ENCODE results near the gene CELF6. TPM values are rescaled to one million over a fixed set of nuclear protein-coding genes. Genes with fewer than 3 reads are reported as not detected.

Gene CELF6
- total RNA-seq: not detected

GRCh38 chr15:72319985-72320671, at the start of gene CELF6:
CELF6 (minus strand) TSS chr15:72320157; CDS start chr15:72319874, 283 bp downstream.
- DNase-seq: peak; percentile 70

- DNase-seq: no peak
These were observed 48.9 kb upstream of the CELF6 start for GRCh38 chr15:72368899-72369298.

DNA sequence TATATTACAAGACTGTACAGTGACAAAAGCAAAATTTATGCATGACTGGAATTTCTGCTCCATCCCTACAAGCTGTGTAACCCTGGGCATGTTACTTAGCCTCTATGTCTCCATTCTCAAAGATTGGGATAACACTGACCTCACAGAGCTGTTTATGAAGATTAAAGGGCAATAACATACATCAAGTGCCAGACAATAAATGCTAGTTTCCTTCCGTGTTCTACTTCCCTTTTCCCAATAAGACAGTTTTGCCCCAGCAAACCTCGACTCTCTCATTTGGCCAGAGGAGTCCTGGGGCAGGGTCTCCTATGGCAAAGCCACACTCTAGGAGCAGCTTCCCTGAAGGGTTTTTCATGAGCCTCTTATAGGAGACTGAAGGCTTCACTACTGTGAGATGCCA, 48.4 kb upstream of the CELF6 start:
- DNase-seq: no peak

DNA sequence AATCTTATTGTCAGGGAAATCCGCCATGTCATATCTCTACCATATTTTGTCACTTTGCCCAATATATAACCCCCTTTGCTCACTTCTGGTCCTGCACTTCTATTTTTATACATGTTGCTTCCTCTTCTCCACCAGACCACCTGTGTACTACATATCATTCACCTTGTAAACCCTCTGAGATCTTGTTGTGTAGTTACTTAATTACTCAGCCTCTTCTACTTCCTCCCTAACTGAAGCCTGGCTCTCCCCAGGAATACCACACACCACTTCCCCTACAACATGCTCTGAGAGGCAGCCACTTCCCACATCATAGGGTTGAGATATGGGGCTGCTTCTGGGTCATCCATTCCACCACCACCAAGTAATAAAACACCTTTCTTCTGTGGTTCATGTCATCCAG, 45.9 kb upstream of the CELF6 start:
- DNase-seq: no peak

- DNase-seq: no peak
These were observed 41.2 kb upstream of the CELF6 start for GRCh38 chr15:72361176-72361575.

DNA sequence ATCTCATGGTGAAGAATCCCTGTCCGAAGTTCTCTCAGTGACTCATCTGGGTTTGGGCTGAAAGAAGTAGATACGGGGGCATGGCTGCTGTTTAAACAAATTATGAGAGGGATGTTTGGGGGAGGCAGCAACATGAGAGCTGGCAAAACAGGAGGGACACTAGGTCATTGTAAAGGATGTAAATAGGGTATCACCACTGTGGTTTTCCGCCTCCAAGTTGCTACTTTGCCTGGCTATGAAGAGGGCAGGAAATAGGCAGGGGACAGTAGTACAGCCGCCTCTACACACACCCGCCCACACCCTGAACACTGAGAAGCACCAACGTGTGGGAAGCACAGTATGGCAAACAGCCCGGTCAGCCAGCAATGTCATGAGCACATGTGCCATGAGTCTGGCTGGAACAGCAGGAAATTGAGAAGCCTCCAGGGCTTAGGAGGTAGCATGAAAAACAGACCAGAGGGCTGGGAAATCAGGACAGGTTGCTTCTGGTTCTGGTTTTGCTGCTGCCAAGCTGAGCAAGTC, 38.8 kb upstream of the CELF6 start:
- DNase-seq: no peak

- DNase-seq: no peak
These were observed 38.2 kb upstream of the CELF6 start for GRCh38 chr15:72358121-72358520.

DNA sequence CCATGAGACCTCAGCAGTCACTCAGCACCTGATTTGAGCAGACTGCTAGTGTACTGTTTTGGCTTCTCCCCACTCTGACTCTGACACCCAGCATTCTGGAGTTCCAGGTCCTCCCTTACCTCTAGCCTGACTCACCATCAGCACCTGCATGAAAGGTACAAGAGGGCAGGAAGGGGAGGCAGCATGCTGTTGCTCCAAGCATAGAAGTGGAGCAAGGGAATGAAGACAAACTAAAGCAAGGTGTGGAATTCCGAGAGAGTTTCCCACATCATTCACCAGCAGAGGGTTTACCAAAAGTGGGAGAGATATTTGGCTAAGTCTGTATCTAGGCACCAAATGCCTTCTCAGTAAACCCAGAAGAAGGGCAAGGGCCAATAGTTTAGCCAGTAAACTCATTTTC, 34.5 kb upstream of the CELF6 start:
- no peak for DNase-seq

- no peak for DNase-seq
These were observed 33.3 kb upstream of the CELF6 start for GRCh38 chr15:72353266-72353665.

GRCh38 chr15:72345806-72346205, 25.8 kb upstream of the CELF6 start:
- no peak for DNase-seq

- DNase-seq: no peak
These were observed 25.3 kb upstream of the CELF6 start for GRCh38 chr15:72345280-72345679.

DNA sequence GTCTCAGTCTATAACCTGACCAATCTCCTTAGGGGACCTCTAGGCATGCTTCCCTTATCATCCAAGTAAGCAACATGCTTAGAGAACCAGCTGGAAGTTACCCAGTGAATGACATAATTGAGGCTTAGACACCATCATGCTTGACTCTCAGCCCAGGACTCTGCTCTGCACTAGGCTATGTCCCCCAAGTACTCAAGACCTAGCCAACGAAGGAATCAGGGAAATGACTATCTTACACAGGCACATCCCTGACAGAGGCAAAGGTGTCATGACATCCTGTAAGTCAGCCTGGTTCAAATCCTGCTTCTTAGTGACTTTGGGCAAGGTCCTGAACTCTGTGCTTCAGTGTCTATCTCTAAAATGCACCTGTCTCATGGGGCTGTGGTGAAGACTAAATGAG, 24.6 kb upstream of the CELF6 start:
- DNase-seq: no peak

DNA sequence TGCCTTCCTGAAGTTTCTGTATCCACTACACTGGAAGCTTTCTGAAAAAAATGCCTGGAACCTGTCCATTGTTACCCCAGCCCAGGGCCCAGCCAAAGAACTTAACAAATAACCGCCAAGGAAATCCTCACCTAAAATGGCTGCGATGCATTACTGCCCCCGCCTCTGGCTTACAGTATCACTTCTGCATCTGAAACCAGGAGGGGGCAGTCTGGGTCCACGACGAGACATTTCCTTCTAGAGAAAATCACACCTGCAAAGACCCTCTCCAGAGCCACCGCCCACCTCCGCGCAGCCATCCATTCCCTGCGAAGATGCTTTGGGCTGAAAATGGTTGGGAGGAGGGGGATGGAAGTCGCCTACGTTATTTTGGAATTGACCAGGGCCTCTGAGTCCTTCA, 22.4 kb upstream of the CELF6 start:
- DNase-seq: peak; percentile 15

GRCh38 chr15:72341361-72341760, 21.4 kb upstream of the CELF6 start:
- no peak for DNase-seq

DNA sequence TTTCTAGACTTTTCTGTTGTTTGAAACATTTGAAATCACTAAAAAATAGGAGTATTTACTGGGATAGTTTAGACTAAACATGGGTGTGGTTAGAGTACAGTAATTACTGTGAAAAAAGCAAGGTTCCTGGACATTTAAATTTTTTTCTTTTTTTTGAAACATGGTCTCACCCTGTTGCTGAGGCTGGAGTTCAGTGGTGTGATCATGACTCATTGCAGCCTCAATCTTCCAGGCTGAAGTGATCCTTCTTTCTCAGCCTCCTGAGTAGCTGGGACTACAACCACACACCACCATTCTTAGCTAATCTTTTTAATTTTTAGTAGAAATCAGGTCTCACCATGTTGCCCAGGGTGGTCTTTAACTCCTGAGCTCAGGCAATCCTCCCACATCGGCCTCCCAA, 20.4 kb upstream of the CELF6 start:
- no peak for DNase-seq

GRCh38 chr15:72339777-72340177, 19.8 kb upstream of the CELF6 start:
- no peak for DNase-seq

- DNase-seq: no peak
These were observed 18.8 kb upstream of the CELF6 start for GRCh38 chr15:72338617-72339321.

GRCh38 chr15:72338148-72338547, 18.2 kb upstream of the CELF6 start:
- no peak for DNase-seq

GRCh38 chr15:72334842-72335241, 14.9 kb upstream of the CELF6 start:
- no peak for DNase-seq

DNA sequence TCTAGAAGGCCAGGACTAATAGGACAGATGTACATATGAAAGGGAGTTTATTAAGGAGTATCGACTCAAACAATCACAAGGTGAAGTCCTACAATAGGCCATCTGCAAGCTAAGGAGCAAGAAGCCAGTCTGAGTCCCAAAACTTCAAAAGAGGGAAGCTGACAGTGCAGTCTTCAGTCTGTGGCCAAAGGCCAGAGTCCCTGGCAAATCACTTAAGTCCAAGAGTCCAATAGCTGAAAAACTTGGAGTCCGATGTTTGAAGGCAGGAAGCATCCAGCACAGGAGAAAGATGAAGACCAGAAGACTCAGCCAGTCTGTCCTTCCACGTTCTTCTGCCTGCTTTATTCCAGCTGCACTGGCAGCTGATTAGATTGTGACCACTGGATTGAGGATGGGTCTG, 11.1 kb upstream of the CELF6 start:
- no peak for DNase-seq

GRCh38 chr15:72323752-72324151, 3.8 kb upstream of the CELF6 start:
- DNase-seq: no peak

DNA sequence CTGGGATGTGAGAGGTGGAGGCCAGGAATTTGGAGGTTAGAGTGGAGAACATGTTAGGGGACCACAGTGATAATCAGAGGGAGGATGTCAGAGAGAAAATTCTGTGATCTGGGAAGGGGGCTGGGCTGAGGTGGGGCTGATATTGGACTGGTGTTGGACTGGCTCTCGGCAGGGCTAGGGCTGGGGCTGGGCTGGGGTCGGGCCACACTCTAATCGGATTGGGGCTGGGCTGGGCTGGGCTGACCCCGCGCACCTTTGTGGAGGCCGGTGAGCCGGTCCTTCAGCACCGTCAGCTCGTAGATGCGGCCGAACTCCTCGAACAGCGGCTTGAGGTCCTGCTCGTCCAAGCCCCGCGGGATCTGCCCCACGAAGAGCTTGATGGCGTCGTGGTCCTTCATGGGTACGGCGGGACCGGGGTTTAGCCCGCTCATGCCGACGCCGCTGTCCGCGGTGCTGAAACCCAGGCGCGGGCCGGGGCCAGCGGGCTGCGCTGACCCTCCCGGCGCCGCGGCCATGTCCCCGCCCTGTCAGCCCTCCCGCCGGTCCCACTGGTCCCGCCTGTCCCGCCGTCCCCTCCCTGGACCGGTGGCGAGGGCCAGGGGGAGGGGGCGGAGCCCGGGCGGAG, 485 bp downstream of the CELF6 start:
- DNase-seq: peak; percentile 25

DNA sequence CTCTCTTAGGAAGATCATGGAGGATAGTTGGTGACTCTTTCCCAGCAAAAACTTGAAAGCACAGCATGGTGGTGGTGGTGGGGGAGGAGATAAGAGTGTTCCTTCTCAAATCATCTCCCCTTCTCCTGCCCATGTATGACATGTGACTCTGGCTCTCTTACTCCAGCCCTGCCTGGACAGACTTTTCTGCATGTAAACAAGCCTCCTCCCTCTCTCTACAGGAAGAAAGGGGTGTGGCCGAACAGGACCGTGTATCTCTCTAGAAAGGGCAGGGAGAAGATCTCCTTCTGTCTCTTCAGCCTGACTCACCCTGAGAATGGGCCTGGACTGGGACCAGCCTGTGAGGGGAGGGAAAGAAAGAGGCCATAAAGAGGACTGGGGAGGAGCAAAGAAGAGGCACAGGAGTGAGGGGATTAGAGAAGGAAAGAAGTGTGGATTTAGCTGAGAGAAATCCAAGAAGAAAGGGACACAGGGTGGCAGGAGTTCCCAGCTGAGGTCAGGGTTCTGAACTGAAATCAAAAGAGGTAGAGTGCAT, 1.5 kb downstream of the CELF6 start:
- no peak for DNase-seq
